Ramos (cell line): ENCODE results near the gene WLS.
"Not testable (repeated sequence)": the region's sequence is repeated elsewhere in the genome, so short reads cannot be mapped to it uniquely, and the experiment has no call there.

Experiments
- in situ Hi-C: fragments of 300-500 bp; cut with MboI; formaldehyde crosslinking; loops from one replicate; pipeline ENCODE4 v1.14.3; 2022; ENCODE audit warnings: low sequenced_read_pairs; ENCODE audit not compliant: unreplicated experiment

Gene WLS

GRCh38 chr1:68232289-68233148, at the start of gene WLS:
Gene WLS (minus strand): TSS chr1:68232523. CDS start chr1:68232299, 224 bp downstream.
- in situ Hi-C loops: no loop called here

- in situ Hi-C loops: no loop called here
Observed at GRCh38 chr1:68280286-68280685, 48.0 kb upstream of the WLS start.

GRCh38 chr1:68279846-68280245, 47.5 kb upstream of the WLS start:
- in situ Hi-C loops: no loop called here

- in situ Hi-C loops: no loop called here
Observed at GRCh38 chr1:68278221-68278620, 45.9 kb upstream of the WLS start.

- in situ Hi-C loops: no loop called here
Observed at GRCh38 chr1:68276448-68276847, 44.1 kb upstream of the WLS start.

- in situ Hi-C loops: no loop called here
Observed at GRCh38 chr1:68273530-68273929, 41.2 kb upstream of the WLS start.

GRCh38 chr1:68271596-68271995, 39.3 kb upstream of the WLS start:
- in situ Hi-C loops: no loop called here

- in situ Hi-C loops: no loop called here
Observed at GRCh38 chr1:68270951-68271350, 38.6 kb upstream of the WLS start.

GRCh38 chr1:68269637-68270430, 37.5 kb upstream of the WLS start:
- in situ Hi-C loops: no loop called here

GRCh38 chr1:68268896-68269483, 36.7 kb upstream of the WLS start:
- in situ Hi-C loops: no loop called here

- in situ Hi-C loops: not testable (repeated sequence)
Observed at GRCh38 chr1:68256824-68257223, 24.5 kb upstream of the WLS start.

GRCh38 chr1:68255301-68255700, 23.0 kb upstream of the WLS start:
- in situ Hi-C loops: no loop called here

- in situ Hi-C loops: no loop called here
Observed at GRCh38 chr1:68254667-68255226, 22.4 kb upstream of the WLS start.

GRCh38 chr1:68237040-68237439, 4.7 kb upstream of the WLS start:
- in situ Hi-C loops: no loop called here

GRCh38 chr1:68234094-68234493, 1.8 kb upstream of the WLS start:
- in situ Hi-C loops: no loop called here

- in situ Hi-C loops: no loop called here
Observed at GRCh38 chr1:68233202-68233601, 879 bp upstream of the WLS start.

GRCh38 chr1:68231627-68232288, 565 bp downstream of the WLS start:
- in situ Hi-C loops: no loop called here

GRCh38 chr1:68230901-68231626, 1.3 kb downstream of the WLS start:
- in situ Hi-C loops: no loop called here

GRCh38 chr1:68230484-68230802, 1.9 kb downstream of the WLS start:
- in situ Hi-C loops: no loop called here
